GM23248 (cell line): ENCODE results near the gene NCMAP.

ENCODE experiments used
- EZH2 ChIP-seq: fragments of 200-600 bp; sonication (generic); IDR thresholded peaks from 2 replicates; pipeline ENCODE4 v1.6.1; 2018; ENCODE audit warnings: antibody characterized with exemption, mild to moderate bottlenecking; ENCODE audit not compliant: insufficient read depth, poor library complexity, severe bottlenecking
- EZH2phosphoT487 ChIP-seq: fragments of 200-600 bp; sonication (generic); IDR thresholded peaks from 2 replicates; pipeline ENCODE4 v1.6.1; 2018; ENCODE audit warnings: antibody characterized with exemption, moderate library complexity, mild to moderate bottlenecking, low read depth; ENCODE audit not compliant: insufficient read depth

GRCh38 chr1:24640288-24640687 is 84.4 kb downstream of the NCMAP start:
- TF ChIP-seq EZH2 (no peak), EZH2phosphoT487 (no peak)
